GM03348 (cell line): ENCODE measurements around the gene H3-3A.
A peak's percentile ranks its signal among the peaks of the same experiment; 100 is the strongest.

Experiments used
- DNase-seq: peaks from one replicate; pipeline ENCODE4 v3.0.0; 2012; ENCODE audit warnings: low spot score

The H3-3A gene

GRCh38 chr1:226054519-226055327 is 7.8 kb upstream of the H3-3A start:
- no peak for DNase-seq

- DNase-seq, result no peak
Observed at GRCh38 chr1:226059709-226060108, 2.8 kb upstream of the H3-3A start.

- DNase-seq, result no peak
Observed at GRCh38 chr1:226060427-226060826, 2.1 kb upstream of the H3-3A start.

- DNase-seq, result no peak
Observed at GRCh38 chr1:226061068-226061840, 1.3 kb upstream of the H3-3A start.

- peak; percentile 91 for DNase-seq
Observed at GRCh38 chr1:226061841-226062557, 517 bp upstream of the H3-3A start.

GRCh38 chr1:226063224-226063976 is 884 bp downstream of the H3-3A start:
- peak; percentile 26 for DNase-seq

GRCh38 chr1:226063977-226064815 is 1.7 kb downstream of the H3-3A start:
- DNase-seq, result no peak

GRCh38 chr1:226064816-226065248 is 2.3 kb downstream of the H3-3A start:
- DNase-seq, result peak; percentile 59

GRCh38 chr1:226066415-226067078 is 4.0 kb downstream of the H3-3A start:
- peak; percentile 20 for DNase-seq

GRCh38 chr1:226069811-226070489 is 7.4 kb downstream of the H3-3A start:
- no peak for DNase-seq

- no peak for DNase-seq
Observed at GRCh38 chr1:226072347-226072746, 9.8 kb downstream of the H3-3A start.

GRCh38 chr1:226073184-226073950 is 10.9 kb downstream of the H3-3A start:
- no peak for DNase-seq

- DNase-seq, result no peak
Observed at GRCh38 chr1:226074046-226074445, 11.5 kb downstream of the H3-3A start.

- DNase-seq, result no peak
Observed at GRCh38 chr1:226076378-226076777, 13.9 kb downstream of the H3-3A start.

GRCh38 chr1:226078374-226078773 is 15.9 kb downstream of the H3-3A start:
- no peak for DNase-seq

GRCh38 chr1:226082587-226082917 is 20.0 kb downstream of the H3-3A start:
- DNase-seq, result no peak

- DNase-seq, result peak; percentile 76
Observed at GRCh38 chr1:226082959-226083301, 20.4 kb downstream of the H3-3A start.

- peak; percentile 97 for DNase-seq
Observed at GRCh38 chr1:226083302-226084101, 21.0 kb downstream of the H3-3A start.
